Stimulated activated CD4-positive, alpha-beta T cell treated with anti-CD3 and anti-CD28 coated beads, Interleukin-4, amount 100 ng/mL, for 4 hours (primary cell): ENCODE results near the gene SLC15A4.
"Not testable (repeated sequence)": the region's sequence is repeated elsewhere in the genome, so short reads cannot be mapped to it uniquely, and the experiment has no call there.

Experiments
- DNase-seq, 2 experiments: peaks; one replicate each; pipeline ENCODE4 v3.0.0-alpha.2; 2020

Gene SLC15A4

GRCh38 chr12:128843538-128843937, 19.8 kb upstream of the SLC15A4 start:
- DNase-seq = no peak

- no peak for DNase-seq
These were observed 18.8 kb upstream of the SLC15A4 start for GRCh38 chr12:128842579-128842978.

GRCh38 chr12:128840862-128841468, 17.2 kb upstream of the SLC15A4 start:
- DNase-seq = no peak

GRCh38 chr12:128839885-128840284, 16.1 kb upstream of the SLC15A4 start:
- not testable (repeated sequence) for DNase-seq

- DNase-seq = no peak
These were observed 9.7 kb upstream of the SLC15A4 start for GRCh38 chr12:128833418-128833817.

GRCh38 chr12:128830505-128830893, 6.7 kb upstream of the SLC15A4 start:
- no peak for DNase-seq

GRCh38 chr12:128829861-128830504, 6.2 kb upstream of the SLC15A4 start:
- no peak for DNase-seq

- DNase-seq = no peak
These were observed 4.0 kb upstream of the SLC15A4 start for GRCh38 chr12:128827724-128828123.

GRCh38 chr12:128825835-128826234, 2.1 kb upstream of the SLC15A4 start:
- DNase-seq = no peak

- no peak for DNase-seq
These were observed 392 bp downstream of the SLC15A4 start for GRCh38 chr12:128823216-128823915.

GRCh38 chr12:128820723-128821432, 2.9 kb downstream of the SLC15A4 start:
- no peak for DNase-seq

- no peak for DNase-seq
These were observed 3.5 kb downstream of the SLC15A4 start for GRCh38 chr12:128820253-128820652.

GRCh38 chr12:128819293-128820144, 4.2 kb downstream of the SLC15A4 start:
- DNase-seq = no peak

GRCh38 chr12:128818065-128819022, 5.4 kb downstream of the SLC15A4 start:
- no peak for DNase-seq

- DNase-seq = no peak
These were observed 6.4 kb downstream of the SLC15A4 start for GRCh38 chr12:128817111-128818015.

GRCh38 chr12:128816643-128816920, 7.2 kb downstream of the SLC15A4 start:
- DNase-seq = no peak

- DNase-seq = no peak
These were observed 7.7 kb downstream of the SLC15A4 start for GRCh38 chr12:128815779-128816642.

- DNase-seq = no peak
These were observed 9.1 kb downstream of the SLC15A4 start for GRCh38 chr12:128814411-128815261.

GRCh38 chr12:128813883-128814282, 9.9 kb downstream of the SLC15A4 start:
- DNase-seq = no peak
